ENCODE results near the gene WASHC4.

DNA sequence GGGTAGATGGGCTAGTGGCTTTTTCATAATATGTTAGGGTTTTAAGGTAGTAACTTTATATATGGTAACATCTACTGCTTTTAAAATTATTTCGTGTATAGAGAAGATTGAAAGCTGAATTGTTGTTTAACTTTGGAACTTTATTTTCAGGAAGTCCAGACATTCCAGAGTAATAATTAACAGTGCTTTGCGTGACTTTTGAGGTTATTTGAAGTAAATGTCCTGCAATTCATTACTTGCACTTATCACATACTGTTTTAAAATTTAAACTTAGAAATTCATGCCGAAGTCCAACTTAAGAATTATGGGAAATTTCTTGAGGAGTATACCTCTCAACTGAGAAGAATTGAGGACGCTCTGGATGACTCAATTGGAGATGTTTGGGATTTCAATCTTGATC is 3.3 kb downstream of the WASHC4 start:
- TF ChIP-seq RAD21 (IDR thresholded peaks at IDR 0.05; ENCODE audit: insufficient read depth, low read depth, low read length), result no peak
- TF ChIP-seq, protein P1, sequence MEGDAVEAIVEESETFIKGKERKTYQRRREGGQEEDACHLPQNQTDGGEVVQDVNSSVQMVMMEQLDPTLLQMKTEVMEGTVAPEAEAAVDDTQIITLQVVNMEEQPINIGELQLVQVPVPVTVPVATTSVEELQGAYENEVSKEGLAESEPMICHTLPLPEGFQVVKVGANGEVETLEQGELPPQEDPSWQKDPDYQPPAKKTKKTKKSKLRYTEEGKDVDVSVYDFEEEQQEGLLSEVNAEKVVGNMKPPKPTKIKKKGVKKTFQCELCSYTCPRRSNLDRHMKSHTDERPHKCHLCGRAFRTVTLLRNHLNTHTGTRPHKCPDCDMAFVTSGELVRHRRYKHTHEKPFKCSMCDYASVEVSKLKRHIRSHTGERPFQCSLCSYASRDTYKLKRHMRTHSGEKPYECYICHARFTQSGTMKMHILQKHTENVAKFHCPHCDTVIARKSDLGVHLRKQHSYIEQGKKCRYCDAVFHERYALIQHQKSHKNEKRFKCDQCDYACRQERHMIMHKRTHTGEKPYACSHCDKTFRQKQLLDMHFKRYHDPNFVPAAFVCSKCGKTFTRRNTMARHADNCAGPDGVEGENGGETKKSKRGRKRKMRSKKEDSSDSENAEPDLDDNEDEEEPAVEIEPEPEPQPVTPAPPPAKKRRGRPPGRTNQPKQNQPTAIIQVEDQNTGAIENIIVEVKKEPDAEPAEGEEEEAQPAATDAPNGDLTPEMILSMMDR (IDR thresholded peaks at IDR 0.05 in 2 of 3, conservative IDR thresholded peaks at IDR 0.05 in 1 of 3; ENCODE audit: control insufficient read depth in 2 of 3, extremely low read depth in 1 of 3, insufficient read depth in 1 of 3, low read depth in 3 of 3, low read length in 3 of 3), result no peak
- TF ChIP-seq KDM1A (IDR thresholded peaks at IDR 0.05; ENCODE audit: borderline replicate concordance), result no peak
- no peak for TF ChIP-seq CEBPB (IDR thresholded peaks at IDR 0.05; ENCODE audit: borderline replicate concordance in 1 of 2, low read depth in 2 of 2, low read length in 2 of 2)
- TF ChIP-seq RB1 (IDR thresholded peaks at IDR 0.05; ENCODE audit: borderline replicate concordance), result no peak
- TF ChIP-seq DPF2 (IDR thresholded peaks at IDR 0.05), result no peak
- TF ChIP-seq ZNF274 (IDR thresholded peaks at IDR 0.05; ENCODE audit: insufficient read depth, insufficient read length), result no peak
- TF ChIP-seq ZSCAN29 (IDR thresholded peaks at IDR 0.05), result no peak
